HepG2 (cell line): ENCODE results near the gene MRPS34. TPM values are rescaled to one million over a fixed set of nuclear protein-coding genes. Genes with fewer than 3 reads are reported as not detected.

Experiments used
- ATRX ChIP-seq: sonication (generic); formaldehyde crosslinking; IDR thresholded peaks from 2 replicates; pipeline ENCODE4 v1.4.0; 2020; ENCODE audit warnings: missing genetic modification reagents, borderline replicate concordance
- NCOA1 ChIP-seq: sonication (generic); formaldehyde crosslinking; IDR thresholded peaks from 2 replicates; pipeline ENCODE4 v1.9.0; 2021; ENCODE audit warnings: missing genetic modification reagents
- STAG1 ChIP-seq: sonication (generic); formaldehyde crosslinking; IDR thresholded peaks from 2 replicates; pipeline ENCODE4 v1.4.0; 2020; ENCODE audit warnings: missing genetic modification reagents
- ZNF543 ChIP-seq: sonication (generic); formaldehyde crosslinking; IDR thresholded peaks from 2 replicates; pipeline ENCODE4 v1.4.0; 2020; ENCODE audit warnings: mild to moderate bottlenecking, missing genetic modification reagents
- polyA plus RNA-seq, 8 experiments: library from polyadenylated mRNA; depleted of rRNA in 3 of 8; stranded (reverse) in 7 of 8; unstranded in 1 of 8; fragments of >200 nt; fragmentation: Illumina TruSeq in 4 of 8; extraction: Trizol in 4 of 8; gene quantifications; 2 replicates each; pipeline versions ENCODE4 v1.2.1 to v1.2.3, GENCODE V29; 2011 to 2016; ENCODE audit warnings: low read depth in 4 of 8, missing spikeins in 1 of 8, mixed read lengths in 1 of 8; ENCODE audit not compliant: insufficient read depth in 1 of 8
- total RNA-seq, 5 experiments: library from RNA; depleted of rRNA; stranded (reverse); fragments of >200 nt; fragmentation: Illumina TruSeq; extraction: Trizol; gene quantifications; 2 replicates each; pipeline ENCODE4 v1.2.3, GENCODE V29; 2016; ENCODE audit warnings: low read depth in 1 of 5
- TF ChIP-seq, protein P1 (sequence below): sonication (generic); formaldehyde crosslinking; IDR thresholded peaks from 2 replicates; pipeline ENCODE4 v1.4.0; 2020; ENCODE audit warnings: missing genetic modification reagents, borderline replicate concordance
- TF ChIP-seq, protein P2 (sequence below): sonication (generic); formaldehyde crosslinking; IDR thresholded peaks from 2 replicates; pipeline ENCODE4; 2020; ENCODE audit warnings: missing genetic modification reagents, mild to moderate bottlenecking, borderline replicate concordance

Gene MRPS34
- total and polyA plus RNA-seq, 2 of the 13 experiments (the other 11 are each of a cell fraction or from before 2014, with no cell fraction given) = 63.5 to 131 TPM

DNA sequence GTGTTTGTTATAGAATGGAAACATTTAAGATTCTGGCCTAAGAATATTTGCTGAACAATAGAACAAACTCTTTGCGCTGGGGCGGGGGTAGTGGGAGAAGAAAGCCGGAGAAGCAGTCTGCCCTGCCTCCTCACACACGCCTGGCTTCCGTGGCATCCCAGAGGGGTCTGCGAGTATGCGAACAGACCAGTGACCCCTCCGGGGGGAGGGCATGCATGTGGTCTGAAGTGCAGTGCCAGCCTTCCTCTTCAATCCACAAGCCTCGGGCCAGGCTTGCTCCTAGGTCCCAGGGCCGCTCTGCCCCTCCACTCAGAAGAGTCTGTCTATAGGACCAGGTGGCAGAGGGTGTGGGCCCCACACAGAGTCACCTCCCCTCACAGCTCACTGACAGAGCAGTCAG is 34.7 kb upstream of the MRPS34 start (continued):
- TF ChIP-seq, protein P1, sequence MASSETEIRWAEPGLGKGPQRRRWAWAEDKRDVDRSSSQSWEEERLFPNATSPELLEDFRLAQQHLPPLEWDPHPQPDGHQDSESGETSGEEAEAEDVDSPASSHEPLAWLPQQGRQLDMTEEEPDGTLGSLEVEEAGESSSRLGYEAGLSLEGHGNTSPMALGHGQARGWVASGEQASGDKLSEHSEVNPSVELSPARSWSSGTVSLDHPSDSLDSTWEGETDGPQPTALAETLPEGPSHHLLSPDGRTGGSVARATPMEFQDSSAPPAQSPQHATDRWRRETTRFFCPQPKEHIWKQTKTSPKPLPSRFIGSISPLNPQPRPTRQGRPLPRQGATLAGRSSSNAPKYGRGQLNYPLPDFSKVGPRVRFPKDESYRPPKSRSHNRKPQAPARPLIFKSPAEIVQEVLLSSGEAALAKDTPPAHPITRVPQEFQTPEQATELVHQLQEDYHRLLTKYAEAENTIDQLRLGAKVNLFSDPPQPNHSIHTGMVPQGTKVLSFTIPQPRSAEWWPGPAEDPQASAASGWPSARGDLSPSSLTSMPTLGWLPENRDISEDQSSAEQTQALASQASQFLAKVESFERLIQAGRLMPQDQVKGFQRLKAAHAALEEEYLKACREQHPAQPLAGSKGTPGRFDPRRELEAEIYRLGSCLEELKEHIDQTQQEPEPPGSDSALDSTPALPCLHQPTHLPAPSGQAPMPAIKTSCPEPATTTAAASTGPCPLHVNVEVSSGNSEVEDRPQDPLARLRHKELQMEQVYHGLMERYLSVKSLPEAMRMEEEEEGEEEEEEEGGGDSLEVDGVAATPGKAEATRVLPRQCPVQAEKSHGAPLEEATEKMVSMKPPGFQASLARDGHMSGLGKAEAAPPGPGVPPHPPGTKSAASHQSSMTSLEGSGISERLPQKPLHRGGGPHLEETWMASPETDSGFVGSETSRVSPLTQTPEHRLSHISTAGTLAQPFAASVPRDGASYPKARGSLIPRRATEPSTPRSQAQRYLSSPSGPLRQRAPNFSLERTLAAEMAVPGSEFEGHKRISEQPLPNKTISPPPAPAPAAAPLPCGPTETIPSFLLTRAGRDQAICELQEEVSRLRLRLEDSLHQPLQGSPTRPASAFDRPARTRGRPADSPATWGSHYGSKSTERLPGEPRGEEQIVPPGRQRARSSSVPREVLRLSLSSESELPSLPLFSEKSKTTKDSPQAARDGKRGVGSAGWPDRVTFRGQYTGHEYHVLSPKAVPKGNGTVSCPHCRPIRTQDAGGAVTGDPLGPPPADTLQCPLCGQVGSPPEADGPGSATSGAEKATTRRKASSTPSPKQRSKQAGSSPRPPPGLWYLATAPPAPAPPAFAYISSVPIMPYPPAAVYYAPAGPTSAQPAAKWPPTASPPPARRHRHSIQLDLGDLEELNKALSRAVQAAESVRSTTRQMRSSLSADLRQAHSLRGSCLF = no peak
- TF ChIP-seq ATRX (CRISPR knock-in tag) (no peak), NCOA1 (CRISPR knock-in tag) (no peak), STAG1 (CRISPR knock-in tag) (no peak), ZNF543 (CRISPR knock-in tag) (no peak)
- TF ChIP-seq, protein P2, sequence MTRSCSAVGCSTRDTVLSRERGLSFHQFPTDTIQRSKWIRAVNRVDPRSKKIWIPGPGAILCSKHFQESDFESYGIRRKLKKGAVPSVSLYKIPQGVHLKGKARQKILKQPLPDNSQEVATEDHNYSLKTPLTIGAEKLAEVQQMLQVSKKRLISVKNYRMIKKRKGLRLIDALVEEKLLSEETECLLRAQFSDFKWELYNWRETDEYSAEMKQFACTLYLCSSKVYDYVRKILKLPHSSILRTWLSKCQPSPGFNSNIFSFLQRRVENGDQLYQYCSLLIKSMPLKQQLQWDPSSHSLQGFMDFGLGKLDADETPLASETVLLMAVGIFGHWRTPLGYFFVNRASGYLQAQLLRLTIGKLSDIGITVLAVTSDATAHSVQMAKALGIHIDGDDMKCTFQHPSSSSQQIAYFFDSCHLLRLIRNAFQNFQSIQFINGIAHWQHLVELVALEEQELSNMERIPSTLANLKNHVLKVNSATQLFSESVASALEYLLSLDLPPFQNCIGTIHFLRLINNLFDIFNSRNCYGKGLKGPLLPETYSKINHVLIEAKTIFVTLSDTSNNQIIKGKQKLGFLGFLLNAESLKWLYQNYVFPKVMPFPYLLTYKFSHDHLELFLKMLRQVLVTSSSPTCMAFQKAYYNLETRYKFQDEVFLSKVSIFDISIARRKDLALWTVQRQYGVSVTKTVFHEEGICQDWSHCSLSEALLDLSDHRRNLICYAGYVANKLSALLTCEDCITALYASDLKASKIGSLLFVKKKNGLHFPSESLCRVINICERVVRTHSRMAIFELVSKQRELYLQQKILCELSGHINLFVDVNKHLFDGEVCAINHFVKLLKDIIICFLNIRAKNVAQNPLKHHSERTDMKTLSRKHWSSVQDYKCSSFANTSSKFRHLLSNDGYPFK (CRISPR knock-in tag) = no peak
